ENCODE data around the gene YY1. TPM values are rescaled to one million over a fixed set of nuclear protein-coding genes. Genes with fewer than 3 reads are reported as not detected.

YY1 gene
- total and polyA plus RNA-seq, 8 donors = 23.0 to 68.1 (median 41.9) TPM

DNA sequence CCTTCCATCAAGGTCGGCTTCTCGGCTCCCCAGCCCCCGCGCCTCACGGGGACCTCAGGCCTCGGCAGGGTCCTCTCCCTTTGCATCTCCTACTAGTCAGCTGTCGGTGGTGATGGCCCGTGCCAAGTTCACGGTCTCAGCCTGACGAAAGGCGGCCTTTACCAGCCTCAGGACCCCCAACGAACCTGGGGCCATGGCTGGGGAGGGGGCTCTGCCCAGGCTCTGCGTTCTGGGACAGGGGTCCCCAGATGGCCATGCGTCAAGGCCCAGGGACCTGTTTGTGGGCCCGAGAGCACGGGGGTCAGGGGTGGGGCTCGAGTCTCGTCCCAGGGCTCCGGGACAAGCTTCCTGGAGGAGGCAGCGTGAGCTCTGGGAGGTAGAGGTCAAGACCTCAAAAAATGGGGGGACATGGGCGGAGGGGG, 46.7 kb upstream of the YY1 start:
- DNase-seq = peak in 1 of 2 donors; percentile 45
- TF ChIP-seq, protein P1, sequence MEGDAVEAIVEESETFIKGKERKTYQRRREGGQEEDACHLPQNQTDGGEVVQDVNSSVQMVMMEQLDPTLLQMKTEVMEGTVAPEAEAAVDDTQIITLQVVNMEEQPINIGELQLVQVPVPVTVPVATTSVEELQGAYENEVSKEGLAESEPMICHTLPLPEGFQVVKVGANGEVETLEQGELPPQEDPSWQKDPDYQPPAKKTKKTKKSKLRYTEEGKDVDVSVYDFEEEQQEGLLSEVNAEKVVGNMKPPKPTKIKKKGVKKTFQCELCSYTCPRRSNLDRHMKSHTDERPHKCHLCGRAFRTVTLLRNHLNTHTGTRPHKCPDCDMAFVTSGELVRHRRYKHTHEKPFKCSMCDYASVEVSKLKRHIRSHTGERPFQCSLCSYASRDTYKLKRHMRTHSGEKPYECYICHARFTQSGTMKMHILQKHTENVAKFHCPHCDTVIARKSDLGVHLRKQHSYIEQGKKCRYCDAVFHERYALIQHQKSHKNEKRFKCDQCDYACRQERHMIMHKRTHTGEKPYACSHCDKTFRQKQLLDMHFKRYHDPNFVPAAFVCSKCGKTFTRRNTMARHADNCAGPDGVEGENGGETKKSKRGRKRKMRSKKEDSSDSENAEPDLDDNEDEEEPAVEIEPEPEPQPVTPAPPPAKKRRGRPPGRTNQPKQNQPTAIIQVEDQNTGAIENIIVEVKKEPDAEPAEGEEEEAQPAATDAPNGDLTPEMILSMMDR (IDR thresholded peaks at IDR 0.05) = no peak
- TF ChIP-seq POLR2A (IDR thresholded peaks at IDR 0.05) (no peak), EP300 (IDR thresholded peaks at IDR 0.05) (no peak), POLR2AphosphoS5 (IDR thresholded peaks at IDR 0.05) (no peak)
- 38 to 54% (median 54%) methylated on average over 20 to 21 of the region's 21 CpGs for WGBS, 5 donors
- Histone ChIP-seq H3K4me1 (peaks cover 25 to 38% (median 33%) of the 10 kb centered on the region in 4 donors), H3K27me3 (no peaks in the 10 kb centered on the region), H3K36me3 (no peaks in the 10 kb centered on the region), H3K9me3 (no peaks in the 10 kb centered on the region), H3K27ac (peak overlapping the region; percentile 88 to 95 (median 90)), H3K4me3 (peak overlapping the region; percentile 38 to 42 (median 39))
- intact Hi-C loops (cut with DNase I; ENCODE audit: low total_unique reads) = no loop called here

DNA sequence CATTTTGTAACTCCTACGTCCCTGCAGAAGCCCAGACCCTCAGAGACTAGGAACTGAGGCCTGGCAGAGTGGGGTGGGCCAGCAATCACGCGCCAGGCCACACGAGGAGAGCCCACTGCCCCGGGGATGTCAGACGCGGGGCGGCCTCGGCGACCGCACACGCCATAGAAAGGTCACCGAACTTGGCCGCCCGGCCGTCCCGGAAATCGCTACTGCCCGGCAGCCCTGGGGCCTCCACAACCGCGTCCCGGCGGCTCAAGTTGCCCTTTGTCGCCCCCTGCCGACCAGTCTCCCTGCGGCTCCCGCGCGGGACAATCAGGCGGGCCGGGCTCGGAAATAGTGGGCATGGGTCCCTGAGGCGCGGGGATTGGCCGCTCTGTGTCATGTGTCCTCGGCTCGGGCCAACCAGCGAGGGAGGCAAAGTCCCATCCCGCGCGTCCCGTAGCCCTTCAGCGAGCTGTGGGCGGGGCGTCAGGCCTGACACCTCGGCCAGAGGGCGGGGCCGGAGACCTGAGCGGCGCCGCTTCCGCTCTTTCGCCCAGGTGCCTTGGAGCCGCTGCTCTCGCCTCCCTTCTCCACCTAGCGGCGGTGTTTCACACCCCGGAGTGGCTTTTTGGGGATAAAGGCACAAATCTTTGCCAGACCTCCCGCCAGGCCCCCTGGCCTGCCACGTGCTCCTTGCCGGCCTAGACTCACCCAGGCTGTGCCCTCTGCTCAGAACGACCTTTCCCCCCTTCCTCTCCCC, 46.1 kb upstream of the YY1 start:
- Histone ChIP-seq H3K9me3 (no peaks in the 10 kb centered on the region), H3K27me3 (no peaks in the 10 kb centered on the region), H3K27ac (peak overlapping the region; percentile 88 to 95 (median 90)), H3K4me1 (peaks cover 22 to 36% (median 31%) of the 10 kb centered on the region in 4 donors), H3K4me3 (peak overlapping the region; percentile 38 to 42 (median 39)), H3K36me3 (no peaks in the 10 kb centered on the region)
- intact Hi-C loops (cut with DNase I; ENCODE audit: low total_unique reads) = no loop called here
- DNase-seq = peak; percentile 100
- TF ChIP-seq POLR2AphosphoS5 (IDR thresholded peaks at IDR 0.05) (peak; percentile 30 to 90 (median 33)), POLR2A (IDR thresholded peaks at IDR 0.05) (no peak)
- TF ChIP-seq, protein P1 (IDR thresholded peaks at IDR 0.05) = peak in 6 of 7 experiments; percentile 74 to 96 (median 84)
- 1 to 5% (median 2%) methylated on average over 6 to 62 of the region's 62 CpGs for WGBS, 5 donors

DNA sequence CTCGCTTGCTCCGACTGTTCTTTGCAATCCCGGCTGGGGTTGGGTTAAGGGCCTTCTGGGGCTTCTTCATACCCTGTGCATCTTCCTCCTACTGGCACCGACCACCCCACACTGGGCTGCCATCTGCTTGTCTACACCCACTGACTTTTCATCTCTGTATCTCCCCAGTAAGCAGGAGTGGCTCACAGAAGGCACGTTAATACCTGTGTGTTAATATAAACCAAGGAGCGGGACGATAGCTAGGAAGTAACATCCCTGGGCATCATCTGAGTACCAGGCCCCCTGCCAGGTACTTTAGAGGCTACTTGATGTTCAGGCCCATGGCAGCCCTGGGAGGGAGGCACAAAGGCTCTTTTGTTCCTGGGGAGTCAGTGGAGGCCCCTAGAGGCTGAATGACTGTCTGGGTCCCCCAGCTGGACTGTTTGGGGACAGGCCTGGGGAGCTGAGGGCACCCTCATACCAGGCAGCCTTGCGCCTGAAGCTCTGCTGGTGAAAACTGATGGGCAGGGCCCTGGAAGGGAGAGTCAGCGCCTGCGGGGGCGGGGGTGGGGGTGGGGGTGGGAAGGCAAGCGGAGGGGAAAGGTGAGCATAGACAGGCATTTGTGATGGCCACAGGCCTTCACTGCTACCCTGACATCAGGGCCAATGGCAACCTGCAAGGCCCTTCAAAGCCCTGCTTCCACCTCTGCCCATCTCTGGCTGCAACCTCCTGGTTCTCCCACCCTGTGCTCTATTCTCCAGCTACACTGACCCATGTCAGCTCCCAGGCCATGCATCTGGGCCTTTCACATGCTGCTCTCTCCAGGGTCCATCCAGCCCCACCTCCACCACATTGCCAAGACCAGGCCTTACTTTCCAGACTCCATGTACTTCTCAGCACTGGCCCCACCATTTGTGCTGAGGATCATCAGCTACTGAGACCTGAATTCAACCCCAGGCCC, 45.3 kb upstream of the YY1 start:
- TF ChIP-seq EP300 (IDR thresholded peaks at IDR 0.05) (no peak), POLR2A (IDR thresholded peaks at IDR 0.05) (no peak), POLR2AphosphoS5 (IDR thresholded peaks at IDR 0.05) (no peak)
- TF ChIP-seq, protein P1 (IDR thresholded peaks at IDR 0.05) = no peak
- Histone ChIP-seq H3K27me3 (no peaks in the 10 kb centered on the region), H3K4me1 (peaks cover 16 to 28% (median 23%) of the 10 kb centered on the region in 4 donors), H3K9me3 (no peaks in the 10 kb centered on the region), H3K4me3 (peak overlapping the region; percentile 38 to 42 (median 39)), H3K36me3 (no peaks in the 10 kb centered on the region), H3K27ac (peak overlapping the region; percentile 86 to 95 (median 89))
- WGBS, 5 donors = 53 to 64% (median 58%) methylated on average over 11 to 12 of the region's 12 CpGs
- DNase-seq = peak in 1 of 2 donors; percentile 39
- intact Hi-C loops (cut with DNase I; ENCODE audit: low total_unique reads) = no loop called here

DNA sequence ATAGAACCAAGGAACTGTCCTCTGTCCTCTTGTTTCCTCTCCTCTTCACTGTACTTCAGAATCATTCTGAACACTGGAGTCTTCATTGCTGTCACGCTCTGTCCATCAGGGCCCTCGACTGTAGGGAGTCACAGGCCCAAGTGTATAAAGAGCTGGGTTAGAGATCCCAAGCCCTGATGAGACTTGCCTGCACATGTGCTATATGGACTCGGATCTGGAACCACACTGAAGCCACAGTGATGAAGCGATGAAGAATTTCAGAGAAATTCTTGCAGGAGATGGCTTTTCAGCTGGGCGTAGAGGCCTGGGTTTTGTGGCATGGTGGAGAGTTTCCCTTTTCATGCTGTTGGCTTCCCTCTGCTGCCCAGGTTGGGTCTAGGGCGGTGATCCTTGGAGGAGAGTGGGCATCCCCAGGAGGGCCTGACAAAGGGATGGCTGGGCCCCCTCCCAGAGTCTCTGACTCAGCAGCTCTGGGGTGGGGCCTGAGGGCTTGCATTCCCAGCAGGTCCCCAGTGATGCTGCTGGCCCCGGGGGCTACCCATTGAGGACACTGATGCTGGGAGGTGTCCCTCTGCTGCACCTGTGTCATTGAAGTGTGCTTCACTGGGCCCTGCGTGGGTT, 39.6 kb upstream of the YY1 start:
- intact Hi-C loops (cut with DNase I; ENCODE audit: low total_unique reads) = no loop called here
- H3K4me3 ChIP-seq = no peak overlapping the region
- H3K4me1 ChIP-seq = peaks cover 0 to 6% (median 4%) of the 10 kb centered on the region in 4 donors
- no peak for TF ChIP-seq POLR2A (IDR thresholded peaks at IDR 0.05)
- TF ChIP-seq EP300 (IDR thresholded peaks at IDR 0.05) = no peak
- TF ChIP-seq, protein P1 (IDR thresholded peaks at IDR 0.05) = no peak
- TF ChIP-seq POLR2AphosphoS5 (IDR thresholded peaks at IDR 0.05) = no peak
- no peaks in the 10 kb centered on the region for H3K27me3 ChIP-seq
- no peaks in the 10 kb centered on the region for H3K9me3 ChIP-seq
- DNase-seq = no peak
- no peaks in the 10 kb centered on the region for H3K36me3 ChIP-seq
- no peak overlapping the region for H3K27ac ChIP-seq
- WGBS, 5 donors = 86 to 94% (median 90%) methylated on average over 7 to 8 of the region's 8 CpGs
